Spinal cord (tissue), 10 donors: ENCODE data around the gene DMRT3. TPM values are rescaled to one million over a fixed set of nuclear protein-coding genes. Genes with fewer than 3 reads are reported as not detected.

ENCODE experiments used
- DNase-seq, 6 donors: peaks; one replicate each; pipeline versions ENCODE4 v3.0.0 to v3.0.0-alpha.2; 2013 to 2015; ENCODE audit warnings: low spot score in 6 of 6, low read depth in 4 of 6
- H3K27ac ChIP-seq: one replicate; pipeline ENCODE4 v1.5.1; 2013; ENCODE audit warnings: low read depth, low read length, control low read depth
- H3K27me3 ChIP-seq: one replicate; pipeline ENCODE4 v1.6.1; 2013; ENCODE audit warnings: low read length; ENCODE audit not compliant: control insufficient read depth, insufficient read depth
- H3K36me3 ChIP-seq: one replicate; pipeline ENCODE4 v1.6.1; 2013; ENCODE audit warnings: low read length; ENCODE audit not compliant: control insufficient read depth, insufficient read depth
- H3K4me1 ChIP-seq: one replicate; pipeline ENCODE4 v1.6.1; 2013; ENCODE audit warnings: low read length; ENCODE audit not compliant: control insufficient read depth, insufficient read depth
- H3K4me3 ChIP-seq: one replicate; pipeline ENCODE4 v1.5.1; 2013; ENCODE audit warnings: low read depth, low read length, control low read depth
- H3K9me3 ChIP-seq: one replicate; pipeline ENCODE4 v1.6.1; 2013; ENCODE audit warnings: low read length; ENCODE audit not compliant: control insufficient read depth, insufficient read depth
- WGBS: methylation state at CpG from one replicate; pipeline ENCODE4 v1.1.5; 2013; ENCODE audit warnings: missing lambda C conversion rate; ENCODE audit not compliant: insufficient coverage; 5-methylcytosine and 5-hydroxymethylcytosine counted together
- polyA plus RNA-seq, 2 donors: library from polyadenylated mRNA; unstranded; fragments of 120-200 nt; gene quantifications; one replicate each; pipeline ENCODE4 v1.2.1, GENCODE V29; 2013; ENCODE audit not compliant: insufficient read length in 2 of 2
- total RNA-seq, 2 donors: library from RNA; depleted of rRNA in 1 of 2; stranded (reverse); fragments of 120-200 nt in 1 of 2; fragments of >200 nt in 1 of 2; gene quantifications; one replicate each; pipeline versions ENCODE4 v1.2.3 to v1.2.4, GENCODE V29; 2013 to 2014
- donor health status: healthy.

The DMRT3 gene
- total and polyA plus RNA-seq, 4 donors, result 0.30 to 1.0 (median 0.72) TPM

- Histone ChIP-seq H3K36me3 (no peaks in the 10 kb centered on the region), H3K9me3 (no peaks in the 10 kb centered on the region), H3K4me3 (no peak overlapping the region), H3K27ac (no peak overlapping the region), H3K4me1 (peaks cover 40% of the 10 kb centered on the region), H3K27me3 (peaks cover 97% of the 10 kb centered on the region)
- WGBS, result 3% methylated on average over 46 of the region's 49 CpGs
- DNase-seq, result peak in 1 of 6 donors; percentile 59
Measured at GRCh38 chr9:969310-970150, 6.9 kb upstream of the DMRT3 start.

GRCh38 chr9:970151-970996 is 6.1 kb upstream of the DMRT3 start:
- Histone ChIP-seq H3K36me3 (no peaks in the 10 kb centered on the region), H3K4me1 (peaks cover 40% of the 10 kb centered on the region), H3K9me3 (no peaks in the 10 kb centered on the region), H3K27ac (no peak overlapping the region), H3K27me3 (peaks cover 97% of the 10 kb centered on the region), H3K4me3 (no peak overlapping the region)
- DNase-seq, result no peak
- 6% methylated on average over 54 of the region's 57 CpGs for WGBS

GRCh38 chr9:971901-972500 is 4.5 kb upstream of the DMRT3 start:
- Histone ChIP-seq H3K27ac (no peak overlapping the region), H3K4me1 (peaks cover 51% of the 10 kb centered on the region), H3K4me3 (no peak overlapping the region), H3K9me3 (no peaks in the 10 kb centered on the region), H3K36me3 (no peaks in the 10 kb centered on the region), H3K27me3 (peaks cover 99% of the 10 kb centered on the region)
- 2% methylated on average over 36 of the region's 42 CpGs for WGBS
- DNase-seq, result no peak

DNA sequence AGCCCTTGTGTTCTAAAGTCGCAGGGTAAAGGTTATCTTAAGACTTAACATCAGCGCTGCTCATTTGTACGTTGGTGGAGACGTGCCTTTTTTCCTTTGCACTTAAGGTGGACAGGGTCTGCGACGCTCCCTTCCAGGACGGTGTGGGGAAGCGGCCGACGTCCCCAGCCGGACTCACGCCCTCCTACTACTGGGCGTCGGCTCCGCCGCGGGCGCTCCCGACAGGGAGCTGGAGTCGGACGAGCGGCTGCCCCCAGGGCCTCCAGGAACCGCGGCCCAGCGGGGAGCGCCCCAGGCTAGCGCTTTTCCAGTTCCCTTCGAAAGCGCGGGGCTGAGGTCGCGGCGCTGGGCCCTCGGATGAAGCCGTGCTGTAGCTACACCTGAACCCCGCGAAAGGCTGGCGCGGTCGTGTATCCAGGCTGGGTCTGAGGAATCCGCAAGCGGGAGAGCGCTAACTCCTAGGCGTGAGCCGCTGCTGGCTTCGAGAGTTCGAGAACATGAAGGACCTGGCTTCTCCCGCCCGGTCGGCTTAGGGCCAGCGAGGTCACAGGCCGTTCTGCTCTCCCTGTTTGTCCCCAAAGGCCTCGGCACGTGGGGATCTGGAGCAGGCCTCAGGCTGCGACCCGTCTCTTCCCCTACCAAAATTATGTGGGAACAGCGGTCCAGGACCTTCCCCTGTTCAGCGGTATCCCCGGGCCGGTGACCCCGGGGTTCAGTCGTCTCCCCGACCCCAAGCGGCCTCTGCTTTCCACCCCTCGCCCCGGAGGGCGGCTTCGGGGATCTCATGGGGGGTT is 3.8 kb upstream of the DMRT3 start:
- Histone ChIP-seq H3K36me3 (no peaks in the 10 kb centered on the region), H3K27me3 (peaks cover 98% of the 10 kb centered on the region), H3K27ac (no peak overlapping the region), H3K9me3 (no peaks in the 10 kb centered on the region), H3K4me1 (peaks cover 52% of the 10 kb centered on the region), H3K4me3 (no peak overlapping the region)
- no peak for DNase-seq
- WGBS, result 6% methylated on average over 68 of the region's 68 CpGs

DNA sequence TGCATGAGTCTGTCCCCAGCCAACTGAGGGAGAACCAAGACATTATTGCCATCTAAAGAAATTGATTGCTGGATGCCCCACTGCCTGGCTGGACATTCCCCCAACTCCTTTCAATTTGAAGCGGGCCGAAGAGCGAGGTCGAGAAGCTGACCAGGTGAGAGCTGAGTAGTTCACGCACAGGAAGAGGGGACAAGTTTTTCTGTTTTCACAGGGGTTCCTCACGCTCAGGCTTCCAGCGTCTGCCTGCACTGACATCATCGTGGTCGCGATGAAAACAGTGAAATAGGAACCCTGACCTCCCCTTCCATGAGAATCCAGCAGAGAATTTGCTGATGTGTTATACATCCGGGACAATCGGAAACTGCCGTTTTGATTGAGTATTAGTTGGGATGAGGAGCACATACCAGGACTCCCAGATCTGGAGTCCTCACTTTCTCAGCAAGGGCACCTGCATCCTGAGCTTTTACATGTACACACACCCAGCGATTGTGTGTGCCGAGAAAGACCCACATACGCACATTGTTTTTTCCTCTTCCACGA is 3.1 kb upstream of the DMRT3 start:
- H3K9me3 ChIP-seq, result no peaks in the 10 kb centered on the region
- H3K27me3 ChIP-seq, result peaks cover 99% of the 10 kb centered on the region
- no peak overlapping the region for H3K4me3 ChIP-seq
- peaks cover 52% of the 10 kb centered on the region for H3K4me1 ChIP-seq
- no peak overlapping the region for H3K27ac ChIP-seq
- 14% methylated on average over 12 of the region's 17 CpGs for WGBS
- no peak for DNase-seq
- H3K36me3 ChIP-seq, result no peaks in the 10 kb centered on the region

GRCh38 chr9:974031-974995 is 2.1 kb upstream of the DMRT3 start:
- no peaks in the 10 kb centered on the region for H3K36me3 ChIP-seq
- 10% methylated on average over 15 of the region's 29 CpGs for WGBS
- peaks cover 52% of the 10 kb centered on the region for H3K4me1 ChIP-seq
- H3K27me3 ChIP-seq, result peaks cover 99% of the 10 kb centered on the region
- peak in 1 of 6 donors; percentile 46 for DNase-seq
- H3K4me3 ChIP-seq, result no peak overlapping the region
- no peak overlapping the region for H3K27ac ChIP-seq
- no peaks in the 10 kb centered on the region for H3K9me3 ChIP-seq

- DNase-seq, result no peak
- WGBS, result 7% methylated on average over 19 of the region's 24 CpGs
- Histone ChIP-seq H3K9me3 (no peaks in the 10 kb centered on the region), H3K27ac (no peak overlapping the region), H3K4me1 (peaks cover 44% of the 10 kb centered on the region), H3K27me3 (peaks cover 98% of the 10 kb centered on the region), H3K36me3 (no peaks in the 10 kb centered on the region), H3K4me3 (no peak overlapping the region)
Measured at GRCh38 chr9:974996-975739, 1.3 kb upstream of the DMRT3 start.

DNA sequence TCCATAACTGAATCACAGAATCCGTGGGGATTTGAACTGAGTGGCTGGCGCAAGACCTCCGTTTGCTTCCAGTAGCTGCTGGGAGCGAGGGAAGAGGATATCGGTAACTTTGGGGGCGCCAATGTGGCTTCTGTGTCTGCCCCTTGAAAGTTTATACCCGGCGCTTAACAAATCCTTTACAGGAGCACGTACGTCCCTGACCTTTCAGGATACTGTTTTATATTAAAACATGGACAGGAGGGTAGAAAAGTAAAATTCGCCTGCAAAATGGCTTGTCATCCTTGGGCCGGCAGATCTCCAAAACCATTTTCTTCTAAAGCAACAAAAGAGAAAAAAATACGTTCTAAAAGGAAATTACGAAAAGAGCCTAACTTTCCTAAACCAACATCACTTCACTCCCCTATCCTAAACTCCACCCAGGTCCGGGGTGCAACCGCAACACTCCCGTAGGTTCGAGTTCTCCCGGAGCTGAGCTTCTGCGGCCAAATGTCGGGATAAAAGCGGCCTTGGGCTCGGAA is 656 bp upstream of the DMRT3 start:
- Histone ChIP-seq H3K4me3 (no peak overlapping the region), H3K27me3 (peaks cover 96% of the 10 kb centered on the region), H3K9me3 (no peaks in the 10 kb centered on the region), H3K4me1 (peaks cover 37% of the 10 kb centered on the region), H3K27ac (no peak overlapping the region), H3K36me3 (no peaks in the 10 kb centered on the region)
- 10% methylated on average over 7 of the region's 23 CpGs for WGBS
- no peak for DNase-seq
